DND-41 (cell line): Measurements from ENCODE around the gene UCHL1.

Experiments
- CTCF ChIP-seq: IDR thresholded peaks from 2 replicates; pipeline ENCODE4 v1.5.1; 2012; ENCODE audit warnings: borderline replicate concordance, low read length, moderate library complexity, mild to moderate bottlenecking; ENCODE audit not compliant: poor library complexity, severe bottlenecking; ENCODE audit errors: extremely low read depth
- EZH2 ChIP-seq: IDR thresholded peaks from 3 replicates; pipeline ENCODE4 v1.6.1; 2012; ENCODE audit warnings: borderline replicate concordance, low read depth, mild to moderate bottlenecking, moderate library complexity, low read length, inconsistent platforms; ENCODE audit not compliant: severe bottlenecking

GRCh38 chr4:41214825-41215146, 41.9 kb upstream of the UCHL1 start:
- TF ChIP-seq CTCF (no peak), EZH2 (no peak)
